ENCODE measurements around the gene HOXD13.

GRCh38 chr2:176084611-176085119 lies 7.9 kb upstream of the HOXD13 start:
- TF ChIP-seq TAF1 (IDR thresholded peaks at IDR 0.05; ENCODE audit: borderline replicate concordance, insufficient read depth, low read length): no peak
- TF ChIP-seq SIN3A (IDR thresholded peaks at IDR 0.05; ENCODE audit: borderline replicate concordance, insufficient read depth, low read length): no peak
- TF ChIP-seq POLR2AphosphoS5 (IDR thresholded peaks at IDR 0.05; ENCODE audit: low read depth, low read length): no peak
- TF ChIP-seq, protein P1, sequence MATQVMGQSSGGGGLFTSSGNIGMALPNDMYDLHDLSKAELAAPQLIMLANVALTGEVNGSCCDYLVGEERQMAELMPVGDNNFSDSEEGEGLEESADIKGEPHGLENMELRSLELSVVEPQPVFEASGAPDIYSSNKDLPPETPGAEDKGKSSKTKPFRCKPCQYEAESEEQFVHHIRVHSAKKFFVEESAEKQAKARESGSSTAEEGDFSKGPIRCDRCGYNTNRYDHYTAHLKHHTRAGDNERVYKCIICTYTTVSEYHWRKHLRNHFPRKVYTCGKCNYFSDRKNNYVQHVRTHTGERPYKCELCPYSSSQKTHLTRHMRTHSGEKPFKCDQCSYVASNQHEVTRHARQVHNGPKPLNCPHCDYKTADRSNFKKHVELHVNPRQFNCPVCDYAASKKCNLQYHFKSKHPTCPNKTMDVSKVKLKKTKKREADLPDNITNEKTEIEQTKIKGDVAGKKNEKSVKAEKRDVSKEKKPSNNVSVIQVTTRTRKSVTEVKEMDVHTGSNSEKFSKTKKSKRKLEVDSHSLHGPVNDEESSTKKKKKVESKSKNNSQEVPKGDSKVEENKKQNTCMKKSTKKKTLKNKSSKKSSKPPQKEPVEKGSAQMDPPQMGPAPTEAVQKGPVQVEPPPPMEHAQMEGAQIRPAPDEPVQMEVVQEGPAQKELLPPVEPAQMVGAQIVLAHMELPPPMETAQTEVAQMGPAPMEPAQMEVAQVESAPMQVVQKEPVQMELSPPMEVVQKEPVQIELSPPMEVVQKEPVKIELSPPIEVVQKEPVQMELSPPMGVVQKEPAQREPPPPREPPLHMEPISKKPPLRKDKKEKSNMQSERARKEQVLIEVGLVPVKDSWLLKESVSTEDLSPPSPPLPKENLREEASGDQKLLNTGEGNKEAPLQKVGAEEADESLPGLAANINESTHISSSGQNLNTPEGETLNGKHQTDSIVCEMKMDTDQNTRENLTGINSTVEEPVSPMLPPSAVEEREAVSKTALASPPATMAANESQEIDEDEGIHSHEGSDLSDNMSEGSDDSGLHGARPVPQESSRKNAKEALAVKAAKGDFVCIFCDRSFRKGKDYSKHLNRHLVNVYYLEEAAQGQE (IDR thresholded peaks at IDR 0.05; ENCODE audit: insufficient read depth in 1 of 2, low read depth in 2 of 2, low read length in 2 of 2): no peak

Measured in PFSK-1 (cell line).